NAMALWA (cell line): ENCODE measurements around the gene TDP1.
A peak's percentile ranks its signal among the peaks of the same experiment; 100 is the strongest.

Source experiments
- DNase-seq: peaks from one replicate; pipeline ENCODE4 v3.0.0-alpha.2; 2015; ENCODE audit warnings: low spot score

Gene TDP1

GRCh38 chr14:89955745-89956660 is at the start of gene TDP1:
Gene TDP1 (plus strand): TSS chr14:89955927. CDS start chr14:89963115, 7,188 bp downstream.
- DNase-seq, result peak; percentile 97

- DNase-seq, result no peak
Measured at GRCh38 chr14:89906000-89906399, 49.7 kb upstream of the TDP1 start.

- DNase-seq, result no peak
Measured at GRCh38 chr14:89907655-89908054, 48.1 kb upstream of the TDP1 start.

GRCh38 chr14:89908712-89909450 is 46.8 kb upstream of the TDP1 start:
- no peak for DNase-seq

- no peak for DNase-seq
Measured at GRCh38 chr14:89909586-89909985, 46.1 kb upstream of the TDP1 start.

- no peak for DNase-seq
Measured at GRCh38 chr14:89910691-89911009, 45.1 kb upstream of the TDP1 start.

GRCh38 chr14:89911010-89911919 is 44.5 kb upstream of the TDP1 start:
- no peak for DNase-seq

GRCh38 chr14:89912221-89912620 is 43.5 kb upstream of the TDP1 start:
- DNase-seq, result no peak

GRCh38 chr14:89912667-89913211 is 43.0 kb upstream of the TDP1 start:
- no peak for DNase-seq

GRCh38 chr14:89915114-89915878 is 40.4 kb upstream of the TDP1 start:
- DNase-seq, result peak; percentile 78

GRCh38 chr14:89918721-89919120 is 37.0 kb upstream of the TDP1 start:
- no peak for DNase-seq

GRCh38 chr14:89920056-89920455 is 35.7 kb upstream of the TDP1 start:
- DNase-seq, result no peak

GRCh38 chr14:89921346-89921745 is 34.4 kb upstream of the TDP1 start:
- no peak for DNase-seq

GRCh38 chr14:89922031-89922907 is 33.5 kb upstream of the TDP1 start:
- no peak for DNase-seq

GRCh38 chr14:89924268-89924667 is 31.5 kb upstream of the TDP1 start:
- DNase-seq, result no peak

- DNase-seq, result no peak
Measured at GRCh38 chr14:89926694-89927093, 29.0 kb upstream of the TDP1 start.

- DNase-seq, result no peak
Measured at GRCh38 chr14:89927186-89927865, 28.4 kb upstream of the TDP1 start.

- DNase-seq, result no peak
Measured at GRCh38 chr14:89933002-89933401, 22.7 kb upstream of the TDP1 start.

- DNase-seq, result peak; percentile 16
Measured at GRCh38 chr14:89936654-89937185, 19.0 kb upstream of the TDP1 start.
